Suprapubic skin (tissue), 3 donors: ENCODE data around the gene ZNF467.

Experiments used
- EP300 ChIP-seq: sonication (generic); formaldehyde crosslinking; IDR thresholded peaks from one replicate; pipeline ENCODE4 v1.6.1; 2017; ENCODE audit warnings: antibody characterized with exemption
- POLR2A ChIP-seq, 2 donors: fragments of 450-650 bp; IDR thresholded peaks; one replicate each; pipeline ENCODE4 v1.6.1; 2017; ENCODE audit warnings: antibody characterized with exemption in 2 of 2, mild to moderate bottlenecking in 2 of 2, moderate library complexity in 2 of 2
- TF ChIP-seq, protein P1 (sequence below), 2 donors: fragments of 200-600 bp in 1 of 2; fragments of 450-650 bp in 1 of 2; sonication (generic) in 1 of 2; IDR thresholded peaks; one replicate each; pipeline ENCODE4 v1.5.1; 2016 to 2019; ENCODE audit warnings: antibody characterized with exemption in 2 of 2, mild to moderate bottlenecking in 1 of 2, moderate library complexity in 1 of 2

DNA sequence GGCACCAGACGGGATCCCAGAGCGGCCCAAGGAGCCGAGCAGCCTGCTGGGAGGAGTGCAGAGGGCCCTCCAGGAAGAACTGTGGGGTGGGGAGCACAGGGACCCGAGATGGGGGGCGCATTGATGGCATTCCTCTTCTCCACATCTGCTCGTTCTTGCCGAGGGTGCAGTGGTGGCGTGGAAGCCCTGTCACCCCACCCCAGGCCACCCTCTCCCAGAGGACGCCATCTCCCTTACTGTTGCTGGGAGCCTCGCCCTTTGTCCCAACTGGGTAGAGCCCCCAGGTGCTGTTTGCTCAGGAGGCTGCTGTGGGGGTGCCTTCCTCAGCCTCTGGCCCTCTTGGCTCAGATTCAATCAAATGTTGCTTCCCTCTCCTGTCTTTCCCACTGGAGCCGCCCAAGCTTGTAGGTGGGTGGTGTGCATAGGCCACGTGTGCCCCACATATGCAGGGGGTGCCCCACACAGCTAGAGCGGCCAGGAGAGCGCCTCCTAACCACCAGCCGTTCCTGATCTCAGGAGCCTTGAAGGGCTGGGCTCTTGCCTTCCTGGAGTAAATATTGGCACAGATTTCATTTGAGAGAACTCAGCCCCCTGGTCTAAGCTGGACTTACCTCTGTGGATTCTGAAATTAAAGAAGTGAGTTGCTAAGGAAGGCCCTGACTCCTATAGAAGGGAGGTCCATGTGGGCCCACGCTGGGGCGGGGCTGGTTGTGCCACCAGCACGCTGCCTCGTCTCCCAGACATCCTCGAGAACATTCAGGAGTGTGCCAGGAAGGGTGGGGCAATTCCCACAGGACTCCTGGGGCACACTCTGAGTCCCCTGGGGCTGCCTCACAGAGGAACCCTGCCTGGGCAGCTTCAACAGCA lies 39.2 kb downstream of the ZNF467 start:
- no peak for TF ChIP-seq POLR2A (IDR thresholded peaks at IDR 0.05)
- TF ChIP-seq, protein P1, sequence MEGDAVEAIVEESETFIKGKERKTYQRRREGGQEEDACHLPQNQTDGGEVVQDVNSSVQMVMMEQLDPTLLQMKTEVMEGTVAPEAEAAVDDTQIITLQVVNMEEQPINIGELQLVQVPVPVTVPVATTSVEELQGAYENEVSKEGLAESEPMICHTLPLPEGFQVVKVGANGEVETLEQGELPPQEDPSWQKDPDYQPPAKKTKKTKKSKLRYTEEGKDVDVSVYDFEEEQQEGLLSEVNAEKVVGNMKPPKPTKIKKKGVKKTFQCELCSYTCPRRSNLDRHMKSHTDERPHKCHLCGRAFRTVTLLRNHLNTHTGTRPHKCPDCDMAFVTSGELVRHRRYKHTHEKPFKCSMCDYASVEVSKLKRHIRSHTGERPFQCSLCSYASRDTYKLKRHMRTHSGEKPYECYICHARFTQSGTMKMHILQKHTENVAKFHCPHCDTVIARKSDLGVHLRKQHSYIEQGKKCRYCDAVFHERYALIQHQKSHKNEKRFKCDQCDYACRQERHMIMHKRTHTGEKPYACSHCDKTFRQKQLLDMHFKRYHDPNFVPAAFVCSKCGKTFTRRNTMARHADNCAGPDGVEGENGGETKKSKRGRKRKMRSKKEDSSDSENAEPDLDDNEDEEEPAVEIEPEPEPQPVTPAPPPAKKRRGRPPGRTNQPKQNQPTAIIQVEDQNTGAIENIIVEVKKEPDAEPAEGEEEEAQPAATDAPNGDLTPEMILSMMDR (IDR thresholded peaks at IDR 0.05), result no peak
- TF ChIP-seq EP300, result no peak
